MCF 10A (cell line): ENCODE data around the gene DMBT1. TPM values are rescaled to one million over a fixed set of nuclear protein-coding genes. Genes with fewer than 3 reads are reported as not detected.
"Not testable (repeated sequence)": the region's sequence is repeated elsewhere in the genome, so short reads cannot be mapped to it uniquely, and the experiment has no call there.

Source experiments
- BruUV-seq: library from RNA; stranded (reverse); fragments of 400-500 nt; replicated peaks from 2 replicates; lab custom pipeline; 2021; lab: Mats Ljungman, UMichigan
- CTCF ChIA-PET: fragments of 300-600 bp; sonication (Branson Sonifier 250); formaldehyde crosslinking; extraction: SDS; loops from one replicate; lab custom pipeline; 2021; ENCODE audit warnings: antibody characterized with exemption, inconsistent platforms; lab: Yijun Ruan, JAX
- POLR2A ChIA-PET: fragments of 300-600, 350-650 bp; sonication (Branson Sonifier 250); formaldehyde crosslinking; extraction: SDS; loops from one replicate; lab custom pipeline; 2020; ENCODE audit warnings: antibody characterized with exemption, inconsistent platforms; lab: Yijun Ruan, JAX
- DNase-seq: peaks from one replicate; pipeline ENCODE4 v3.0.0-alpha.2; 2018; ENCODE audit not compliant: unreplicated experiment
- H3K27ac Mint-ChIP-seq: one replicate; pipeline ENCODE4 v1.8.0; 2022; ENCODE audit warnings: mild to moderate bottlenecking, low read depth, mixed read lengths; ENCODE audit not compliant: unreplicated experiment
- H3K27me3 Mint-ChIP-seq: one replicate; pipeline ENCODE4 v1.8.0; 2022; ENCODE audit warnings: mixed read lengths; ENCODE audit not compliant: insufficient read depth, unreplicated experiment
- H3K36me3 Mint-ChIP-seq: one replicate; pipeline ENCODE4 v1.8.0; 2022; ENCODE audit warnings: mild to moderate bottlenecking, moderate library complexity, mixed read lengths; ENCODE audit not compliant: insufficient read depth, unreplicated experiment
- H3K4me1 Mint-ChIP-seq: one replicate; pipeline ENCODE4 v1.8.0; 2022; ENCODE audit warnings: mixed read lengths; ENCODE audit not compliant: insufficient read depth, unreplicated experiment
- H3K4me3 Mint-ChIP-seq: one replicate; pipeline ENCODE4 v1.8.0; 2022; ENCODE audit warnings: mild to moderate bottlenecking, moderate library complexity, mixed read lengths; ENCODE audit not compliant: unreplicated experiment
- H3K9me3 Mint-ChIP-seq: one replicate; pipeline ENCODE4 v1.8.0; 2022; ENCODE audit warnings: mixed read lengths; ENCODE audit not compliant: unreplicated experiment
- CTCF ChIP-seq: fragments of 200-600 bp; IDR thresholded peaks from one replicate; pipeline ENCODE4 v1.8.0; 2022; ENCODE audit warnings: antibody characterized with exemption, mild to moderate bottlenecking; ENCODE audit not compliant: unreplicated experiment
- intact Hi-C: fragments of 100-400 bp; cut with micrococcal nuclease; formaldehyde crosslinking; loops from 2 replicates; pipeline ENCODE4 v1.14.1; 2022
- total RNA-seq: library from RNA; stranded (reverse); gene quantifications from 2 replicates; pipeline ENCODE4 v1.2.3, GENCODE V29; 2022

DMBT1 gene
- total RNA-seq, 1 experiment from 2014 or later = 7.6 TPM

- DNase-seq = no peak
- no peak for TF ChIP-seq CTCF
- no TSS peak for BruUV-seq
- peaks cover 7% of the 10 kb centered on the region for H3K36me3 Mint-ChIP-seq
- CTCF ChIA-PET = interaction anchor here (1.5 kb wide), 1 partner anchor 12 kb away, joined by 7 read pairs; no protein-coding TSS in a partner anchor
- POLR2A ChIA-PET = interaction anchor here (0.6 kb wide), 2 partner anchors 144 to 361 kb away, joined by 3 read pairs; no protein-coding TSS in a partner anchor
- H3K27ac Mint-ChIP-seq = no peak overlapping the region
- H3K4me3 Mint-ChIP-seq = no peak overlapping the region
- intact Hi-C loops = no loop called here
- no peaks in the 10 kb centered on the region for H3K9me3 Mint-ChIP-seq
- H3K4me1 Mint-ChIP-seq = no peaks in the 10 kb centered on the region
- no peaks in the 10 kb centered on the region for H3K27me3 Mint-ChIP-seq
Measured at GRCh38 chr10:122577311-122577885, 16.8 kb downstream of the DMBT1 start.

GRCh38 chr10:122586070-122586469 is 25.5 kb downstream of the DMBT1 start:
- POLR2A ChIA-PET, BruUV-seq, H3K27ac Mint-ChIP-seq, intact Hi-C loops, H3K4me3 Mint-ChIP-seq, DNase-seq, H3K4me1 Mint-ChIP-seq, H3K9me3 Mint-ChIP-seq, H3K27me3 Mint-ChIP-seq, H3K36me3 Mint-ChIP-seq: not testable (repeated sequence)
- CTCF ChIA-PET = interaction anchor here (1.2 kb wide), 1 partner anchor 21 kb away, joined by 3 read pairs; no protein-coding TSS in a partner anchor

GRCh38 chr10:122587098-122587760 is 26.7 kb downstream of the DMBT1 start:
- H3K27ac Mint-ChIP-seq = no peak overlapping the region
- no peaks in the 10 kb centered on the region for H3K9me3 Mint-ChIP-seq
- intact Hi-C loops = no loop called here
- no peaks in the 10 kb centered on the region for H3K36me3 Mint-ChIP-seq
- no peaks in the 10 kb centered on the region for H3K27me3 Mint-ChIP-seq
- peaks cover 4% of the 10 kb centered on the region for H3K4me1 Mint-ChIP-seq
- H3K4me3 Mint-ChIP-seq = no peak overlapping the region
- ChIA-PET POLR2A (no interaction called here), CTCF (no interaction called here)
- peak; percentile 0 for DNase-seq
- no TSS peak for BruUV-seq
- TF ChIP-seq CTCF = no peak

GRCh38 chr10:122588381-122588780 is 27.8 kb downstream of the DMBT1 start:
- Mint-ChIP-seq H3K4me1 (peaks cover 4% of the 10 kb centered on the region), H3K9me3 (no peaks in the 10 kb centered on the region), H3K36me3 (no peaks in the 10 kb centered on the region), H3K27ac (no peak overlapping the region), H3K27me3 (no peaks in the 10 kb centered on the region), H3K4me3 (no peak overlapping the region)
- ChIA-PET POLR2A (no interaction called here), CTCF (no interaction called here)
- DNase-seq = no peak
- intact Hi-C loops = no loop called here
- TF ChIP-seq CTCF = no peak
- BruUV-seq = no TSS peak
